Left lung (tissue), 10 donors: ENCODE measurements around the gene BBS9. TPM values are rescaled to one million over a fixed set of nuclear protein-coding genes. Genes with fewer than 3 reads are reported as not detected.

ENCODE experiments used
- ATAC-seq: fragments of 200-7000 bp; cut with Tn5 transposase; one replicate; pipeline ENCODE4 v1.9.1; 2020; ENCODE audit warnings: moderate library complexity
- DNase-seq, 4 donors: peaks; one replicate each; pipeline ENCODE4 v3.0.0-alpha.2; 2013 to 2020
- H3K27ac ChIP-seq, 2 donors: fragments of 200-600 bp; sonication (generic) in 1 of 2; one replicate each; pipeline versions ENCODE4 v1.5.0 to v1.8.0; 2020 to 2021
- H3K27me3 ChIP-seq, 2 donors: fragments of 200-600 bp; sonication (generic) in 1 of 2; one replicate each; pipeline versions ENCODE4 v1.5.0 to v1.8.0; 2020 to 2021
- H3K36me3 ChIP-seq, 2 donors: fragments of 200-600 bp; sonication (generic) in 1 of 2; one replicate each; pipeline versions ENCODE4 v1.5.0 to v1.8.0; 2020 to 2021
- H3K4me1 ChIP-seq, 2 donors: fragments of 200-600 bp; one replicate each; pipeline ENCODE4 v1.8.0; 2021
- H3K4me3 ChIP-seq, 2 donors: fragments of 200-600 bp; sonication (generic) in 1 of 2; one replicate each; pipeline versions ENCODE4 v1.5.0 to v1.8.0; 2020 to 2021; ENCODE audit warnings: mild to moderate bottlenecking in 1 of 2
- H3K9me3 ChIP-seq, 2 donors: fragments of 200-600 bp; sonication (generic) in 1 of 2; one replicate each; pipeline versions ENCODE4 v1.5.0 to v1.8.0; 2020 to 2021
- CTCF ChIP-seq, 2 donors: fragments of 200-600 bp; sonication (generic) in 1 of 2; IDR thresholded peaks; one replicate each; pipeline versions ENCODE4 v1.5.0 to v1.8.0; 2021; ENCODE audit warnings: antibody characterized with exemption in 2 of 2
- intact Hi-C, 2 donors: fragments of 100-400 bp; cut with DNase I; formaldehyde crosslinking; loops; one replicate each; pipeline versions ENCODE4 v1.11.2 to v1.14.2; 2022
- polyA plus RNA-seq, 6 donors: library from polyadenylated mRNA; unstranded; fragments of 120-200 nt; gene quantifications; one replicate each; pipeline ENCODE4 v1.2.1, GENCODE V29; 2013; ENCODE audit not compliant: insufficient read length in 6 of 6
- total RNA-seq, 2 donors: library from RNA; stranded (reverse); fragmentation: NEBNext Ultra II Directional; extraction: Animal tissue kit (Norgen Biotek cat#: 25700); gene quantifications; one replicate each; pipeline ENCODE4 v1.2.1, GENCODE V29; 2021
- donor health status: DM: no; HTN: yes; CAD: no.
- donor health status: DM: no; HTN: no; CAD: no.

BBS9 gene
- total and polyA plus RNA-seq, 8 donors: 14.5 to 25.1 (median 19.1) TPM

- no peaks in the 10 kb centered on the region for H3K4me1 ChIP-seq
- H3K4me3 ChIP-seq: no peak overlapping the region
- intact Hi-C loops: no loop called here
- no peak for TF ChIP-seq CTCF (IDR thresholded peaks at IDR 0.05)
- no peaks in the 10 kb centered on the region for H3K36me3 ChIP-seq
- DNase-seq (no peak), ATAC-seq (no peak)
- H3K27me3 ChIP-seq: no peaks in the 10 kb centered on the region
- H3K27ac ChIP-seq: no peak overlapping the region
- H3K9me3 ChIP-seq: peaks cover 0 to 11% of the 10 kb centered on the region in 2 donors
These were observed 409.8 kb downstream of the BBS9 start for GRCh38 chr7:33539198-33539597.

GRCh38 chr7:33539659-33540400 is 410.5 kb downstream of the BBS9 start:
- Histone ChIP-seq H3K27ac (no peak overlapping the region), H3K4me1 (no peaks in the 10 kb centered on the region), H3K36me3 (no peaks in the 10 kb centered on the region), H3K4me3 (no peak overlapping the region), H3K9me3 (peaks cover 0 to 11% of the 10 kb centered on the region in 2 donors), H3K27me3 (no peaks in the 10 kb centered on the region)
- ATAC-seq (no peak), DNase-seq (no peak)
- no peak for TF ChIP-seq CTCF (IDR thresholded peaks at IDR 0.05)
- intact Hi-C loops: no loop called here

- intact Hi-C loops: no loop called here
- DNase-seq: no peak
- Histone ChIP-seq H3K27me3 (no peaks in the 10 kb centered on the region), H3K4me3 (no peak overlapping the region), H3K4me1 (no peaks in the 10 kb centered on the region), H3K27ac (no peak overlapping the region), H3K36me3 (no peaks in the 10 kb centered on the region), H3K9me3 (no peaks in the 10 kb centered on the region)
- TF ChIP-seq CTCF (IDR thresholded peaks at IDR 0.05): no peak
- ATAC-seq: no peak
These were observed 418.5 kb downstream of the BBS9 start for GRCh38 chr7:33547880-33548279.

GRCh38 chr7:33550363-33550762 is 421.0 kb downstream of the BBS9 start:
- no peak overlapping the region for H3K4me3 ChIP-seq
- ATAC-seq: no peak

GRCh38 chr7:33550979-33551378 is 421.6 kb downstream of the BBS9 start:
- ATAC-seq (no peak), DNase-seq (no peak)
- H3K4me3 ChIP-seq: no peak overlapping the region
- no peaks in the 10 kb centered on the region for H3K27me3 ChIP-seq
- no peak for TF ChIP-seq CTCF (IDR thresholded peaks at IDR 0.05)
- intact Hi-C loops: no loop called here
- H3K9me3 ChIP-seq: no peaks in the 10 kb centered on the region
- H3K27ac ChIP-seq: no peak overlapping the region
- H3K36me3 ChIP-seq: no peaks in the 10 kb centered on the region
- no peaks in the 10 kb centered on the region for H3K4me1 ChIP-seq

More at GRCh38 chr7:33550363-33550762, 421.0 kb downstream of the BBS9 start:
- Histone ChIP-seq H3K27me3 (no peaks in the 10 kb centered on the region), H3K36me3 (no peaks in the 10 kb centered on the region), H3K4me1 (no peaks in the 10 kb centered on the region), H3K9me3 (no peaks in the 10 kb centered on the region), H3K27ac (no peak overlapping the region)
- no peak for DNase-seq
- intact Hi-C loops: no loop called here
- TF ChIP-seq CTCF (IDR thresholded peaks at IDR 0.05): no peak
